Endothelial cell of umbilical vein (primary cell): Measurements from ENCODE around the gene MTCL1. TPM values are rescaled to one million over a fixed set of nuclear protein-coding genes. Genes with fewer than 3 reads are reported as not detected.

ENCODE experiments used
- BruUV-seq: library from RNA; stranded (reverse); fragments of 400-500 nt; replicated peaks from 2 replicates; lab custom pipeline; 2021; lab: Mats Ljungman, UMichigan
- CTCF ChIA-PET: fragments of 300-600, 350-600 bp; sonication (Branson Sonifier 250); formaldehyde crosslinking; loops from one replicate; lab custom pipeline; 2021; ENCODE audit warnings: antibody characterized with exemption, inconsistent platforms; lab: Charles Lee
- POLR2A ChIA-PET: fragments of 300-600, 350-600 bp; sonication (Branson Sonifier 250); formaldehyde crosslinking; loops from one replicate; lab custom pipeline; 2021; ENCODE audit warnings: antibody characterized with exemption, inconsistent platforms; lab: Charles Lee
- DNase-seq: peaks from one replicate; pipeline ENCODE4 v3.0.0-alpha.2; 2011; ENCODE audit warnings: low read depth, low spot score
- FAIRE-seq: peaks from 2 replicates; lab custom pipeline; 2011; peaks lifted over from hg19 to GRCh38; lab: Jason Lieb, UNC
- H2AFZ ChIP-seq: 2 replicates; pipeline ENCODE4 v1.6.0; 2012; ENCODE audit warnings: low read depth, low read length, control low read depth, inconsistent platforms
- H3K27ac ChIP-seq: 2 replicates; pipeline ENCODE4 v1.5.1; 2011; ENCODE audit warnings: low read depth, mild to moderate bottlenecking, control low read depth, low read length, moderate library complexity; ENCODE audit not compliant: insufficient read depth
- H3K27me3 ChIP-seq, 2 experiments: 2 replicates each; pipeline versions ENCODE4 v1.6.0 to v1.6.1; 2011; ENCODE audit warnings: low read length in 2 of 2, mixed read lengths in 1 of 2; ENCODE audit not compliant: control insufficient read depth in 2 of 2, insufficient read depth in 2 of 2
- H3K36me3 ChIP-seq, 2 experiments: 2 replicates in 1 of 2; 3 replicates in 1 of 2; pipeline ENCODE4 v1.5.1; 2011; ENCODE audit warnings: low read length in 2 of 2, mild to moderate bottlenecking in 1 of 2, moderate library complexity in 1 of 2; ENCODE audit not compliant: control insufficient read depth in 2 of 2, insufficient read depth in 2 of 2; ENCODE audit errors: extremely low read depth in 1 of 2
- H3K4me1 ChIP-seq: 3 replicates; pipeline ENCODE4 v1.5.1; 2011; ENCODE audit warnings: mild to moderate bottlenecking, low read length; ENCODE audit not compliant: control insufficient read depth, insufficient read depth; ENCODE audit errors: extremely low read depth
- H3K4me2 ChIP-seq: 2 replicates; pipeline ENCODE4 v1.6.1; 2011; ENCODE audit warnings: low read length, control low read depth, mixed read lengths; ENCODE audit not compliant: insufficient read depth
- H3K4me3 ChIP-seq, 3 experiments: fragments of 200-600 bp in 1 of 3; sonication (generic), shearing (Covaris generic) in 1 of 3; replicated peaks in 1 of 3; 2 replicates each; pipeline ENCODE4 v1.5.1; 2011 to 2016; ENCODE audit warnings: control low read depth in 3 of 3, low read length in 3 of 3, mild to moderate bottlenecking in 2 of 3, inconsistent platforms in 1 of 3, low read depth in 1 of 3, moderate library complexity in 1 of 3; ENCODE audit not compliant: insufficient read depth in 1 of 3
- H3K79me2 ChIP-seq: 2 replicates; pipeline ENCODE4 v1.6.0; 2012; ENCODE audit warnings: low read length, inconsistent platforms; ENCODE audit not compliant: control insufficient read depth, insufficient read depth
- H3K9ac ChIP-seq: replicated peaks from 2 replicates; pipeline ENCODE3; 2011; ENCODE audit warnings: low read length, control low read depth; ENCODE audit not compliant: insufficient read depth; ENCODE audit errors: extremely low read depth
- H3K9me1 ChIP-seq: replicated peaks from 3 replicates; pipeline ENCODE4 v1.6.0; 2011; ENCODE audit warnings: mild to moderate bottlenecking, low read length; ENCODE audit not compliant: control insufficient read depth, insufficient read depth; ENCODE audit errors: extremely low read depth
- H3K9me3 ChIP-seq: replicated peaks from 2 replicates; pipeline ENCODE4 v1.5.1; 2012; ENCODE audit warnings: low read length, inconsistent platforms; ENCODE audit not compliant: control insufficient read depth, insufficient read depth
- H4K20me1 ChIP-seq: replicated peaks from 2 replicates; pipeline ENCODE3; 2011; ENCODE audit warnings: mild to moderate bottlenecking, low read length; ENCODE audit not compliant: control insufficient read depth, insufficient read depth; ENCODE audit errors: extremely low read depth
- EZH2 ChIP-seq: IDR thresholded peaks from 2 replicates; pipeline ENCODE4 v1.6.1; 2012; ENCODE audit warnings: borderline replicate concordance, low read depth, mild to moderate bottlenecking, moderate library complexity, low read length, inconsistent platforms; ENCODE audit not compliant: severe bottlenecking
- FOS ChIP-seq: IDR thresholded peaks from 2 replicates; pipeline ENCODE4 v1.6.1; 2011; ENCODE audit warnings: mild to moderate bottlenecking, low read length, moderate library complexity, borderline replicate concordance; ENCODE audit not compliant: insufficient read depth
- GATA2 ChIP-seq: IDR thresholded peaks from 2 replicates; pipeline ENCODE4 v1.7.0; 2011; ENCODE audit warnings: low read depth, mild to moderate bottlenecking, moderate library complexity, mixed read lengths, low read length; ENCODE audit not compliant: insufficient read length, insufficient read depth
- JUN ChIP-seq: IDR thresholded peaks from 2 replicates; pipeline ENCODE4 v1.6.1; 2011; ENCODE audit warnings: borderline replicate concordance, low read depth; ENCODE audit not compliant: insufficient read length, insufficient read depth
- MYC ChIP-seq: IDR thresholded peaks from one replicate; pipeline ENCODE4 v1.6.1; 2011; ENCODE audit warnings: mild to moderate bottlenecking, low read depth, low read length
- POLR2A ChIP-seq: IDR thresholded peaks from 2 replicates; pipeline ENCODE4 v1.6.1; 2012; ENCODE audit warnings: low read depth, mild to moderate bottlenecking, control low read depth, low read length
- POLR2AphosphoS5 ChIP-seq: IDR thresholded peaks from 2 replicates; pipeline ENCODE4 v1.6.1; 2012; ENCODE audit warnings: low read depth, mild to moderate bottlenecking, control low read depth, low read length, moderate library complexity; ENCODE audit not compliant: insufficient read depth
- dilution Hi-C: fragments of 300-500 bp; cut with MboI; formaldehyde crosslinking; loops from one replicate; pipeline ENCODE4 v1.15.0; 2019; ENCODE audit warnings: low sequenced_read_pairs; ENCODE audit not compliant: extremely low pct_ligation_motif_present
- intact Hi-C: fragments of 100-400 bp; cut with micrococcal nuclease; formaldehyde crosslinking; loops from one replicate; pipeline ENCODE4 v1.10.0; 2022
- polyA plus RNA-seq, 4 experiments: library from polyadenylated mRNA; depleted of rRNA in 3 of 4; stranded (reverse) in 3 of 4; unstranded in 1 of 4; fragments of >200 nt; gene quantifications; 2 replicates each; pipeline versions ENCODE4 v1.2.1 to v1.2.3, GENCODE V29; 2011 to 2012; ENCODE audit warnings: missing spikeins in 1 of 4
- total RNA-seq: library from RNA; stranded (reverse); gene quantifications from 2 replicates; pipeline ENCODE4 v1.2.3, GENCODE V29; 2021
- TF ChIP-seq, protein P1 (sequence below): IDR thresholded peaks from 2 replicates; pipeline ENCODE4 v1.6.1; 2011; ENCODE audit not compliant: insufficient read depth, insufficient read length
- TF ChIP-seq, protein P2 (sequence below), 2 donors: IDR thresholded peaks; 1 replicate in 1 of 2; 2 replicates in 1 of 2; pipeline ENCODE4 v1.5.1; 2011; ENCODE audit warnings: low read length in 2 of 2, mild to moderate bottlenecking in 2 of 2, moderate library complexity in 2 of 2, control low read depth in 1 of 2, inconsistent platforms in 1 of 2, low read depth in 1 of 2; ENCODE audit not compliant: insufficient read depth in 1 of 2; ENCODE audit errors: extremely low read depth in 1 of 2

Gene MTCL1
- total and polyA plus RNA-seq, 2 donors (not counting 3 experiments of a cell fraction or from before 2014, with no cell fraction given): 11.9 to 75.7 TPM

DNA sequence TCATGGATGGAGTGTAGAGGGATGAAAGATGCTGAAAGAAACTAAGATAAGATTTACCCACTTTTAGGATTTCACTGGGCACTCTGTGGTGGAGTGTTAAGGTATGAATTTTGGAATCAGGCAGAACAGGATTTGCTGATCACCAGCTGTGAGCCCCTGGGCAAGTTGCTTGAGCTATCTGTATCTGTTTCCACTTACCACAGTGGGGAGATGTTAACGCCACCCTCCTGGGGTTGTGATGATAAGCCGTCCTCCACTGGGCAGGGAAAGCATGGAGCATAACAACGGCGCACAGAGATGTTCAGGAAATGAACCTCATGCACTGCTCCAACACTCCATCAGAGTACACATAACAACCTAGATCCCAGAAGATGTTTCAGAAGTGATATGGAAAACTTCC, 160.6 kb downstream of the MTCL1 start:
- dilution Hi-C loops (no loop called here), intact Hi-C loops (no loop called here)
- Histone ChIP-seq H3K4me3 (no peak overlapping the region), H3K9ac (no peak overlapping the region), H3K79me2 (no peaks in the 10 kb centered on the region), H3K27me3 (peaks cover 10 to 17% of the 10 kb centered on the region in 2 experiments), H3K27ac (no peak overlapping the region), H3K4me1 (no peaks in the 10 kb centered on the region), H3K9me1 (no peaks in the 10 kb centered on the region), H3K4me2 (no peak overlapping the region), H3K9me3 (no peaks in the 10 kb centered on the region), H3K36me3 (no peaks in the 10 kb centered on the region), H4K20me1 (no peaks in the 10 kb centered on the region), H2AFZ (no peak overlapping the region)
- BruUV-seq: no TSS peak
- FAIRE-seq (no peak), DNase-seq (no peak)
- ChIA-PET POLR2A (no interaction called here), CTCF (interaction anchor here (1.6 kb wide), 1 partner anchor 10 kb away, joined by 3 read pairs; no protein-coding TSS in a partner anchor)
- TF ChIP-seq FOS (no peak), EZH2 (no peak), GATA2 (no peak), MYC (no peak), POLR2AphosphoS5 (no peak), JUN (no peak), POLR2A (no peak)
- TF ChIP-seq, protein P1, sequence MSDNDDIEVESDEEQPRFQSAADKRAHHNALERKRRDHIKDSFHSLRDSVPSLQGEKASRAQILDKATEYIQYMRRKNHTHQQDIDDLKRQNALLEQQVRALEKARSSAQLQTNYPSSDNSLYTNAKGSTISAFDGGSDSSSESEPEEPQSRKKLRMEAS: no peak
- TF ChIP-seq, protein P2, sequence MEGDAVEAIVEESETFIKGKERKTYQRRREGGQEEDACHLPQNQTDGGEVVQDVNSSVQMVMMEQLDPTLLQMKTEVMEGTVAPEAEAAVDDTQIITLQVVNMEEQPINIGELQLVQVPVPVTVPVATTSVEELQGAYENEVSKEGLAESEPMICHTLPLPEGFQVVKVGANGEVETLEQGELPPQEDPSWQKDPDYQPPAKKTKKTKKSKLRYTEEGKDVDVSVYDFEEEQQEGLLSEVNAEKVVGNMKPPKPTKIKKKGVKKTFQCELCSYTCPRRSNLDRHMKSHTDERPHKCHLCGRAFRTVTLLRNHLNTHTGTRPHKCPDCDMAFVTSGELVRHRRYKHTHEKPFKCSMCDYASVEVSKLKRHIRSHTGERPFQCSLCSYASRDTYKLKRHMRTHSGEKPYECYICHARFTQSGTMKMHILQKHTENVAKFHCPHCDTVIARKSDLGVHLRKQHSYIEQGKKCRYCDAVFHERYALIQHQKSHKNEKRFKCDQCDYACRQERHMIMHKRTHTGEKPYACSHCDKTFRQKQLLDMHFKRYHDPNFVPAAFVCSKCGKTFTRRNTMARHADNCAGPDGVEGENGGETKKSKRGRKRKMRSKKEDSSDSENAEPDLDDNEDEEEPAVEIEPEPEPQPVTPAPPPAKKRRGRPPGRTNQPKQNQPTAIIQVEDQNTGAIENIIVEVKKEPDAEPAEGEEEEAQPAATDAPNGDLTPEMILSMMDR (IDR thresholded peaks at IDR 0.05; ENCODE audit: extremely low read depth in 1 of 2, insufficient read depth in 1 of 2, low read depth in 1 of 2, low read length in 2 of 2): no peak
